ENCODE data around the gene HPS4.

The HPS4 gene

DNA sequence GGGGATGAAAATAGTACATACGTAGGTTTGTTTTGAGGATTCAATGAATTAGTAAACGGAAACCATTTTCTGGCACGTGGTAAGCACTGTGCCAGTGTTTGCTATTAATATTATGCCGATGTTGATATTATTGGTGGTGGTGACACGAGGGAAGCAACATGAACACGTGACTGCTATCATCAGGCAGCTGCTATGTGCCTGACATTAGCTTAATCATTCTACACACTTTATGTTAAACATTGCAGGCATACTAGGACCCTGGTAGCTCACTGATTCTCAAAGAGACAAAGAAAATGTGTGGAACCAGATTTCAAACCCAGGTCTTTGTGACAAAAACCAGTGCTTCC lies 750 bp upstream of the HPS4 start:
- no peaks in the 10 kb centered on the region for H3K9me3 ChIP-seq (ENCODE audit: control insufficient read depth in 2 of 2, low read length in 2 of 2)
- no peaks in the 10 kb centered on the region for H3K27me3 ChIP-seq (ENCODE audit: control insufficient read depth in 2 of 2, insufficient read depth in 2 of 2, low read length in 2 of 2)
- H3K4me3 ChIP-seq (ENCODE audit: low read length in 2 of 2): peak overlapping the region; percentile 89 to 98
- H3K4me1 ChIP-seq (ENCODE audit: control insufficient read depth in 2 of 2, insufficient read depth in 2 of 2, low read length in 2 of 2): peaks cover 28 to 34% of the 10 kb centered on the region in 2 donors
- H3K27ac ChIP-seq (ENCODE audit: low read depth in 2 of 2, low read length in 2 of 2): peak overlapping the region; percentile 90 to 94
- H3K36me3 ChIP-seq (ENCODE audit: control insufficient read depth in 2 of 2, insufficient read depth in 2 of 2, low read length in 2 of 2): peaks cover 12 to 20% of the 10 kb centered on the region in 2 donors
- H3K9ac ChIP-seq (ENCODE audit: low read depth in 1 of 2, low read length in 2 of 2): peak overlapping the region; percentile 84 to 97

GRCh38 chr22:26483043-26483438 lies 542 bp downstream of the HPS4 start:
- Histone ChIP-seq H3K4me1 (ENCODE audit: control insufficient read depth in 2 of 2, insufficient read depth in 2 of 2, low read length in 2 of 2) (peaks cover 35 to 39% of the 10 kb centered on the region in 2 donors), H3K27ac (ENCODE audit: low read depth in 2 of 2, low read length in 2 of 2) (peak overlapping the region; percentile 90 to 94), H3K36me3 (ENCODE audit: control insufficient read depth in 2 of 2, insufficient read depth in 2 of 2, low read length in 2 of 2) (peaks cover 4 to 8% of the 10 kb centered on the region in 2 donors), H3K27me3 (ENCODE audit: control insufficient read depth in 2 of 2, insufficient read depth in 2 of 2, low read length in 2 of 2) (no peaks in the 10 kb centered on the region), H3K9me3 (ENCODE audit: control insufficient read depth in 2 of 2, low read length in 2 of 2) (no peaks in the 10 kb centered on the region), H3K4me3 (ENCODE audit: low read length in 2 of 2) (peak overlapping the region; percentile 89 to 98), H3K9ac (ENCODE audit: low read depth in 1 of 2, low read length in 2 of 2) (peak overlapping the region; percentile 97 to 99)

DNA sequence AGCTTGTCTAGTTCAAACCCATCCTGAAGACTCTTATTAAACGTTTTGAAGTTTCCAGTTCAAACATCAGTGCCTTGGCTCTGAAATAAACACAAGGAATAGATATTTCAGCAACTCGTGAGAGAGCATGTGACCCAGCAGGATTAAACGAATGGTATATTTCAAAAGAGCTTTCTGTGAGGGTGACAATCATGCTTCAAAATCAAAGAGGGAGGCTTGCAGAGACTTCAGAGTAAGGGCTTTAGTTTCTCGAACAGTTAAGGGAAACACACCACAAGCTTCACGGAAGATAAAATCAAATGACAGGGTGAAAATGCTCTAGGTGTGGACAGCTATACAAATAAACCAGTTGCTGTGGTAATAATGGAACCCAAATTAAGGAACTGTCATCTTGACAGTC lies 1.4 kb downstream of the HPS4 start:
- no peak overlapping the region for H3K4me3 ChIP-seq (ENCODE audit: low read length in 2 of 2)
- H3K36me3 ChIP-seq (ENCODE audit: control insufficient read depth in 2 of 2, insufficient read depth in 2 of 2, low read length in 2 of 2): peaks cover 8 to 16% of the 10 kb centered on the region in 2 donors
- no peaks in the 10 kb centered on the region for H3K9me3 ChIP-seq (ENCODE audit: control insufficient read depth in 2 of 2, low read length in 2 of 2)
- no peak overlapping the region for H3K9ac ChIP-seq (ENCODE audit: low read depth in 1 of 2, low read length in 2 of 2)
- H3K4me1 ChIP-seq (ENCODE audit: control insufficient read depth in 2 of 2, insufficient read depth in 2 of 2, low read length in 2 of 2): peaks cover 35 to 39% of the 10 kb centered on the region in 2 donors
- no peak overlapping the region for H3K27ac ChIP-seq (ENCODE audit: low read depth in 2 of 2, low read length in 2 of 2)
- no peaks in the 10 kb centered on the region for H3K27me3 ChIP-seq (ENCODE audit: control insufficient read depth in 2 of 2, insufficient read depth in 2 of 2, low read length in 2 of 2)

DNA sequence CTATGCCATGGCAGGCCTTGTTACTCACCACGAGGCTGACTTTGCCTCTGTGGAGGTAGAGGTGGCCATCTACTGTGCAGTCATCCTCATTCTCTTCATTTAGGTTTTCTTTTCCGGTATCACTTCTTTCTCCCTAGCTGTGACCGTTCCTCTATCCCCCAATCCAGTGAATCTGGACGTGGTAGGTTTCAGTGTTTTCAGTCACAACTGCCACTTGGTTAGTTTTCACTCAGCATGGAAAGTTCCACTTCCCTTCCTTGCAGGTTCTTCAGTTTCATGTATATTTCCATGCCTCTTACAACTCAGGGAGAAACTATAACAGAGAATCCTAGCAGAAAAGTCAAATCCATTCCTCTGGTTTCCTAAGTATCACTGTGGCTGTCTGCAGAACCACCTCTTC lies 1.9 kb downstream of the HPS4 start:
- peaks cover 35 to 39% of the 10 kb centered on the region in 2 donors for H3K4me1 ChIP-seq (ENCODE audit: control insufficient read depth in 2 of 2, insufficient read depth in 2 of 2, low read length in 2 of 2)
- H3K4me3 ChIP-seq (ENCODE audit: low read length in 2 of 2): no peak overlapping the region
- no peak overlapping the region for H3K9ac ChIP-seq (ENCODE audit: low read depth in 1 of 2, low read length in 2 of 2)
- H3K27me3 ChIP-seq (ENCODE audit: control insufficient read depth in 2 of 2, insufficient read depth in 2 of 2, low read length in 2 of 2): no peaks in the 10 kb centered on the region
- no peaks in the 10 kb centered on the region for H3K9me3 ChIP-seq (ENCODE audit: control insufficient read depth in 2 of 2, low read length in 2 of 2)
- no peak overlapping the region for H3K27ac ChIP-seq (ENCODE audit: low read depth in 2 of 2, low read length in 2 of 2)
- peaks cover 11 to 21% of the 10 kb centered on the region in 2 donors for H3K36me3 ChIP-seq (ENCODE audit: control insufficient read depth in 2 of 2, insufficient read depth in 2 of 2, low read length in 2 of 2)

- H3K4me1 ChIP-seq (ENCODE audit: control insufficient read depth in 2 of 2, insufficient read depth in 2 of 2, low read length in 2 of 2): peaks cover 35 to 39% of the 10 kb centered on the region in 2 donors
- H3K4me3 ChIP-seq (ENCODE audit: low read length in 2 of 2): no peak overlapping the region
- no peak overlapping the region for H3K27ac ChIP-seq (ENCODE audit: low read depth in 2 of 2, low read length in 2 of 2)
- H3K27me3 ChIP-seq (ENCODE audit: control insufficient read depth in 2 of 2, insufficient read depth in 2 of 2, low read length in 2 of 2): no peaks in the 10 kb centered on the region
- H3K9me3 ChIP-seq (ENCODE audit: control insufficient read depth in 2 of 2, low read length in 2 of 2): no peaks in the 10 kb centered on the region
- no peak overlapping the region for H3K9ac ChIP-seq (ENCODE audit: low read depth in 1 of 2, low read length in 2 of 2)
- H3K36me3 ChIP-seq (ENCODE audit: control insufficient read depth in 2 of 2, insufficient read depth in 2 of 2, low read length in 2 of 2): peaks cover 14 to 26% of the 10 kb centered on the region in 2 donors
Observed at GRCh38 chr22:26481112-26481693, 2.4 kb downstream of the HPS4 start.

DNA sequence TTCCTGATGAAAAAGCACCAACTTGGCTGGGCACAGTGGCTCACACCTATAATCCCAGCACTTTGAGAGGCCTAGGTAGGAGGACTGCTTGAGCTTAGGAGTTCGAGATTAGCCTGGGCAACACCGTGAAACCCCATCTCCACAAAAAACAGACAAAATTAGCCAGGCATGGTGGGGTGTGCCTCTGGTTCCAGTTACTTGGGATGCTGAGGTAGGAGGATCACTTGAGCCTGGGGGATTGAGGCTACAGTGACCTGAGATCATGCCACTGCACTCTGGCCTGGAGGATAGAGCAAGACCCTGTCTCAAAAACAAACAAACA lies 3.0 kb downstream of the HPS4 start:
- peaks cover 14 to 31% of the 10 kb centered on the region in 2 donors for H3K36me3 ChIP-seq (ENCODE audit: control insufficient read depth in 2 of 2, insufficient read depth in 2 of 2, low read length in 2 of 2)
- peaks cover 35 to 39% of the 10 kb centered on the region in 2 donors for H3K4me1 ChIP-seq (ENCODE audit: control insufficient read depth in 2 of 2, insufficient read depth in 2 of 2, low read length in 2 of 2)
- peak overlapping the region in 1 of 2 donors; percentile 20 for H3K27ac ChIP-seq (ENCODE audit: low read depth in 2 of 2, low read length in 2 of 2)
- no peak overlapping the region for H3K4me3 ChIP-seq (ENCODE audit: low read length in 2 of 2)
- peak overlapping the region in 1 of 2 donors; percentile 15 for H3K9ac ChIP-seq (ENCODE audit: low read depth in 1 of 2, low read length in 2 of 2)
- no peaks in the 10 kb centered on the region for H3K27me3 ChIP-seq (ENCODE audit: control insufficient read depth in 2 of 2, insufficient read depth in 2 of 2, low read length in 2 of 2)
- H3K9me3 ChIP-seq (ENCODE audit: control insufficient read depth in 2 of 2, low read length in 2 of 2): no peaks in the 10 kb centered on the region

DNA sequence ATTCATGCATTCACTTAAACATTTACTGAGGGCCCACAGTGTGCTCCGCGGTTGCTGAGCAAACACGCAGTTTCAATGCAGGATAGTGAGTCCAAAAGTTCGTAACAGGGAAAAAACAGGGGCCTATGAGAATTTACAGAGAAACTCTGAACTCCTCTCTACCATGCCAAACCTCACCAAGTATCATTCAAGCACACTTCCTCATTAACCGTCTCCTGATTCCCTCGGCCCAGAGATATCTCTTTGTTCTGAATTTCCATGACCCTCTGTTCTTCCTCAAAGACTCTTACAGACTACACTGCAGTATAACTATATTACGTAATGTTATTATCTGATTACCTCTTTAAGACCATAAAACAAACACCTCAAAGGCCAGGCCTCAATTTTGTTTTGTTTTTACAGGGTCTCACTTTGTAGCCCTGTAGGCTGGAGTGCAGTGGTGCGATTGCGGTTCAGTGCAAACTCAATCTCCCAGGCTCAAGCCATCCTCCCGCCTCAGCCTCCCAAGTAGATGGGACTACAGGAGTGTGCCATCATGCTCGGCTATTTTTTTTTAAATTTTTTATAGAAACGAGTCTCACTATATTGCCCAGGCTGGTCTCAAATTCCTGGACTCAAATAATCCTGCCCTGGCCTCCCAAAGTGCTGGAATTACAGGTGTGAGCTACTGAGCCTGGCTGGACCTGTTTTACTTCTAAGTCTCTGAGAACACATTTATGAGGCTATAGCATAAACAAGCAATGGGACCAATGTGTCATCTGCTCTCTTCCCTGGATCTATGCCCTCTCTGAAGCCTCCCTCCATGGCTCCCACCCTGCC lies 3.6 kb downstream of the HPS4 start:
- Histone ChIP-seq H3K9me3 (ENCODE audit: control insufficient read depth in 2 of 2, low read length in 2 of 2) (no peaks in the 10 kb centered on the region), H3K27me3 (ENCODE audit: control insufficient read depth in 2 of 2, insufficient read depth in 2 of 2, low read length in 2 of 2) (no peaks in the 10 kb centered on the region), H3K36me3 (ENCODE audit: control insufficient read depth in 2 of 2, insufficient read depth in 2 of 2, low read length in 2 of 2) (peaks cover 15 to 33% of the 10 kb centered on the region in 2 donors), H3K4me3 (ENCODE audit: low read length in 2 of 2) (peak overlapping the region; percentile 8 to 64), H3K4me1 (ENCODE audit: control insufficient read depth in 2 of 2, insufficient read depth in 2 of 2, low read length in 2 of 2) (peaks cover 35 to 39% of the 10 kb centered on the region in 2 donors), H3K9ac (ENCODE audit: low read depth in 1 of 2, low read length in 2 of 2) (peak overlapping the region; percentile 42 to 64), H3K27ac (ENCODE audit: low read depth in 2 of 2, low read length in 2 of 2) (peak overlapping the region; percentile 50 to 69)

DNA sequence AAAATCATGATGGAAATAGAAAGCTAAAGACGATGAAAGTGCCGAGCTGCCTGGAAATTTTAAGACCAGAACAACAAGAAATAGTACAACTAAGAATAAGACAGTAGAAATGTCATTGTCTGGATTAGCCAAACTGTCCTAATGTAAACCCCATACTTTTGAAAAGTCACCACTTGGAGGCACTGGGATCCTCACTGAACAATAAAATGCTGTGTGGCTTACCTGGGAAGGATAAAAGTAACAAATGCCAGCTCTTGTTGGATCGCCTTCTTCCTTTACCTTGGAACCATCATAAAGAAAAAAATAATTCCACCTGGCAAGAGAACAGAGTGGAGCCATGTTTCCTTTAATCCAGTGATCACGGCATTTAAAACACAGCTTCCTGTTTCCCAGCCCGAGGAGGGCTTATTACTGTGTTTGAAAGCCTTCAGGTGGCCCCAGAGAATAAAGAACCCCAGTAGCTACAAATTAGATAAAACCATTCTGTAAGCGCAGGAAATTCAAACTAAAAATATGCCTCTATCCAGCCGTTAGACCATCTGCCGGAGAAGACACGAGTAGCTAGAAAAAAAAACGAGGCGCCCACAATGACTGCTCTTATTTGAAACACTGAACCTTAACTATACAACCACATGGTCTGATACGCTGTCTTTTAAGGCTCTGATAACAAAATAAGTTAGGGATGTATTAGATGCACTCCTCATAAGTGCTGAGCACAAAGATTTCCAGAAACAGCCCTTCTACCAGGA lies 4.4 kb downstream of the HPS4 start:
- no peaks in the 10 kb centered on the region for H3K27me3 ChIP-seq (ENCODE audit: control insufficient read depth in 2 of 2, insufficient read depth in 2 of 2, low read length in 2 of 2)
- no peaks in the 10 kb centered on the region for H3K9me3 ChIP-seq (ENCODE audit: control insufficient read depth in 2 of 2, low read length in 2 of 2)
- peak overlapping the region; percentile 8 to 64 for H3K4me3 ChIP-seq (ENCODE audit: low read length in 2 of 2)
- peak overlapping the region; percentile 50 to 69 for H3K27ac ChIP-seq (ENCODE audit: low read depth in 2 of 2, low read length in 2 of 2)
- peak overlapping the region; percentile 42 to 64 for H3K9ac ChIP-seq (ENCODE audit: low read depth in 1 of 2, low read length in 2 of 2)
- H3K4me1 ChIP-seq (ENCODE audit: control insufficient read depth in 2 of 2, insufficient read depth in 2 of 2, low read length in 2 of 2): peaks cover 30 to 36% of the 10 kb centered on the region in 2 donors
- H3K36me3 ChIP-seq (ENCODE audit: control insufficient read depth in 2 of 2, insufficient read depth in 2 of 2, low read length in 2 of 2): peaks cover 19 to 38% of the 10 kb centered on the region in 2 donors

- H3K36me3 ChIP-seq (ENCODE audit: control insufficient read depth in 2 of 2, insufficient read depth in 2 of 2, low read length in 2 of 2): peaks cover 32 to 53% of the 10 kb centered on the region in 2 donors
- H3K4me3 ChIP-seq (ENCODE audit: low read length in 2 of 2): no peak overlapping the region
- H3K9ac ChIP-seq (ENCODE audit: low read depth in 1 of 2, low read length in 2 of 2): no peak overlapping the region
- H3K9me3 ChIP-seq (ENCODE audit: control insufficient read depth in 2 of 2, low read length in 2 of 2): no peaks in the 10 kb centered on the region
- no peak overlapping the region for H3K27ac ChIP-seq (ENCODE audit: low read depth in 2 of 2, low read length in 2 of 2)
- no peaks in the 10 kb centered on the region for H3K27me3 ChIP-seq (ENCODE audit: control insufficient read depth in 2 of 2, insufficient read depth in 2 of 2, low read length in 2 of 2)
- peaks cover 23 to 28% of the 10 kb centered on the region in 2 donors for H3K4me1 ChIP-seq (ENCODE audit: control insufficient read depth in 2 of 2, insufficient read depth in 2 of 2, low read length in 2 of 2)
Observed at GRCh38 chr22:26477341-26477731, 6.2 kb downstream of the HPS4 start.

Measured in mucosa of rectum (tissue), 2 donors.